NT2/D1 (cell line): ENCODE data around the gene SHB.

Source experiments
- DNase-seq: peaks from one replicate; pipeline ENCODE4 v3.0.0-alpha.2; 2011; ENCODE audit warnings: low read depth, low spot score
- H3K27me3 ChIP-seq: 2 replicates; pipeline ENCODE4 v1.6.0; 2011; ENCODE audit warnings: mild to moderate bottlenecking; ENCODE audit not compliant: insufficient read length, insufficient read depth
- H3K36me3 ChIP-seq: 2 replicates; pipeline ENCODE4 v1.6.1; 2011; ENCODE audit warnings: mild to moderate bottlenecking, low read length, mixed read lengths; ENCODE audit not compliant: insufficient read depth, insufficient read length
- H3K4me1 ChIP-seq: 2 replicates; pipeline ENCODE4 v1.5.1; 2011; ENCODE audit not compliant: insufficient read depth, insufficient read length
- H3K4me3 ChIP-seq: 2 replicates; pipeline ENCODE4 v1.5.1; 2011; ENCODE audit warnings: low read depth; ENCODE audit not compliant: insufficient read length
- H3K9ac ChIP-seq: 2 replicates; pipeline ENCODE4 v1.6.0; 2011; ENCODE audit warnings: low read depth; ENCODE audit not compliant: insufficient read length
- H3K9me3 ChIP-seq: 2 replicates; pipeline ENCODE4 v1.5.1; 2011; ENCODE audit warnings: mild to moderate bottlenecking, low read length; ENCODE audit not compliant: insufficient read depth
- SUZ12 ChIP-seq: IDR thresholded peaks from 2 replicates; pipeline ENCODE4 v1.6.1; 2011; ENCODE audit not compliant: insufficient read length, insufficient read depth; ENCODE audit errors: extremely low read depth
- YY1 ChIP-seq: IDR thresholded peaks from 2 replicates; pipeline ENCODE4 v1.6.1; 2011; ENCODE audit not compliant: insufficient read length, insufficient read depth
- ZNF274 ChIP-seq: IDR thresholded peaks from 2 replicates; pipeline ENCODE4 v1.6.1; 2011; ENCODE audit warnings: mild to moderate bottlenecking, low read depth, low read length

Gene SHB

DNA sequence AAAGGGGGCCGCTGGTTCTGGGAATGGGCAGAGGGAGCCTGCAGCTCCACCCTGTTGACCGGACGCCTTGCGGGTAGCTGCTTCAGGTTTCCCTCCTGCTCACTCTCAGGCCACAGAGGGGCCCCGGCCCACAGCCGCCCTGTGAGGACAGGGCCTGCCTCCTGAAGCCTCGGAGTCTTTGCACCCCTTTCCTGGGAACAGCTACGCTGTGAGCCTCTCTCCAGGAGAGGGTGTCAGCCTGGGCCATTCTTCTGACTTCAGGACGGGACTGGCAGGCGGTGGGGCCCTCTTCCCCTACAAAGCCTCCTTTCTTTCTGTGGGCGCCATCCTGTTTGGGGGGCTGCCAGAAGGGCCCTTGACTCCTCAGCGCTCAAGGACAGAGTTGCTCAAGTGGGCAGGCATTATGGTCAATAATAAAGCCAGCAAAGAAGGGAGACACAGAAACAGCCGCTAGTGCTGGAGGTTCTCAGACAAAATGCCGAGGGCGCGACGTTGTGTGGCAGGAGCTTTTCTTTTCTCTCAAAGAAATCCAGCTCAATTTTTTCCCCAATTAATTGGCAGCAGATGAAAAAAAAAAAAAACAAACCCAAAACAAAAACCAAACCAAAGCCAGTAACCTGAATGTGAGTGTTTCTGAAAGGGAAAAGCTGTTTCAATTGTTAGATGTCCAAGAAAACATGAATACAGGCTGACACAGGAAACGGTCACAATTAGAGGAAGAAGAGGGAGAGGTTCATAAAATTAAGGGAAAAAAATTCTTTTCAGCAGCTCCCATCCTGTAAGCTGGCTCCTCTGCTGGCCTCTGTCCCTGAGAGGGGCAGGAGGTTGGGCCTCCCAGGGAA is 152.3 kb downstream of the SHB start:
- H3K4me1 ChIP-seq: peaks cover 22% of the 10 kb centered on the region
- H3K9me3 ChIP-seq: no peaks in the 10 kb centered on the region
- peaks cover 62% of the 10 kb centered on the region for H3K36me3 ChIP-seq
- H3K27me3 ChIP-seq: no peaks in the 10 kb centered on the region
- H3K4me3 ChIP-seq: no peak overlapping the region
- DNase-seq: no peak
- H3K9ac ChIP-seq: no peak overlapping the region
- no peak for TF ChIP-seq YY1
- TF ChIP-seq SUZ12: no peak
- TF ChIP-seq ZNF274: no peak

GRCh38 chr9:37915911-37916470 is 153.0 kb downstream of the SHB start:
- TF ChIP-seq ZNF274 (no peak), YY1 (no peak), SUZ12 (no peak)

DNA sequence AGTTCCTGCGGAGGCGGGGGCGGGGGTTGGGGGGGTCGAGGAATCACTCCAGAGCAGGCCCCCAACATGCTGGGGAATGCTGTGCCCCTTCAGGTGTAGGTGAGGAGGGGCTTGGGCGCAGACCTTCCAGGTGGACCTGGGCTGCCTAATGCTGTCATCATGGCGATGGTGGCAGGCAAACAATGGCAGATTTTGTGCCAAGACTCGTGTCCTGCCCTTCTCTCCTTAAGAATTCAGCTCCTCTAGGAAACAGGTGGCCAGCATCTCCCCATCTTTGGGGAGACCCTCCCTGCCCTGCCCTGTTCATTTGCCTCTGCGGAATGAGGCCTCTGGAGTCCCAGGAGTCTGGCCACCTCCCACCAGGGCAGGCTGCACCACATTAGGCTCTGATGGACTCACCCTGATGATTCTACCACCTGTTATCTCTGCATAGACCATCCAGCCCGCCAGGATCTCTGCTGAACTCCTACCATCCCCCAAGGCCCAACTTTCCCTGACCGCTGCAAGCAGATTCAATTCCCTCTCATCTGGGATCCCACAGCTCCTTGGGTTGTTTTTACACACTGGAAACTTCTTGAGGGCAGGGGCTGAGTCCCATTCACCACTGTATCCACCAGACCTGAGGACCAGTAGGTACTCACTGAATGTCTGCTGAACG is 154.2 kb downstream of the SHB start:
- TF ChIP-seq ZNF274 (no peak), SUZ12 (no peak), YY1 (no peak)
- no peaks in the 10 kb centered on the region for H3K27me3 ChIP-seq
- no peak overlapping the region for H3K4me3 ChIP-seq
- peaks cover 17% of the 10 kb centered on the region for H3K4me1 ChIP-seq
- no peaks in the 10 kb centered on the region for H3K9me3 ChIP-seq
- no peak for DNase-seq
- H3K9ac ChIP-seq: no peak overlapping the region
- H3K36me3 ChIP-seq: peaks cover 46% of the 10 kb centered on the region

More at GRCh38 chr9:37915911-37916470, 153.0 kb downstream of the SHB start:
- H3K9ac ChIP-seq: no peak overlapping the region
- H3K4me3 ChIP-seq: no peak overlapping the region
- H3K4me1 ChIP-seq: peaks cover 24% of the 10 kb centered on the region
- no peak for DNase-seq
- H3K36me3 ChIP-seq: peaks cover 56% of the 10 kb centered on the region
- no peaks in the 10 kb centered on the region for H3K27me3 ChIP-seq
- no peaks in the 10 kb centered on the region for H3K9me3 ChIP-seq

- TF ChIP-seq YY1 (no peak), SUZ12 (no peak), ZNF274 (no peak)
- Histone ChIP-seq H3K9ac (no peak overlapping the region), H3K36me3 (peaks cover 41% of the 10 kb centered on the region), H3K4me1 (peaks cover 14% of the 10 kb centered on the region), H3K9me3 (no peaks in the 10 kb centered on the region), H3K27me3 (no peaks in the 10 kb centered on the region), H3K4me3 (no peak overlapping the region)
- DNase-seq: no peak
These were observed 154.9 kb downstream of the SHB start for GRCh38 chr9:37914154-37914551.

GRCh38 chr9:37913480-37914153 is 155.4 kb downstream of the SHB start:
- Histone ChIP-seq H3K27me3 (no peaks in the 10 kb centered on the region), H3K4me1 (peaks cover 12% of the 10 kb centered on the region), H3K9ac (no peak overlapping the region), H3K36me3 (peaks cover 35% of the 10 kb centered on the region), H3K9me3 (no peaks in the 10 kb centered on the region), H3K4me3 (no peak overlapping the region)
- TF ChIP-seq SUZ12 (no peak), YY1 (no peak), ZNF274 (no peak)
- DNase-seq: peak; percentile 90

DNA sequence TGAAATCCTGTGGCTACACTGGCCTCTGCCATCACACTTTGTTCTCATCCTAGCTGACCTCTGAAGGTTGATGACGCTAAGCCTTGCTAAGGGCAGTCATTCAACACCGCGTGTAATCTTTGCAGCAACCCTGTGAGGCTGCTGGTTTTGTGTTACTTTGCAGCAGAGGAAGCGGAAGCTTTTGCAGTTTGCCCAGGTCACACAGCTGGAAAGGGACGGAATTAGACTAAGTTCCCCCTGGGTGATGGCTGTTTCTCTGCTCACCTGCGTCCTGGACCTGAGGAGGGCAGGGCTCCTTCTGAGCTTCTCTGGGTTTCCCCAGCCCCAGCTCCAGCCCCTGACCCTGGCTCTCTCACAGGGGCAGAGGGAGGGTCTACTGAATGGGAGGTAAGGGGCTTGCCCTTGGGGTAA is 157.8 kb downstream of the SHB start:
- no peak for DNase-seq
- peaks cover 12% of the 10 kb centered on the region for H3K4me1 ChIP-seq
- H3K36me3 ChIP-seq: peaks cover 14% of the 10 kb centered on the region
- H3K4me3 ChIP-seq: no peak overlapping the region
- H3K9ac ChIP-seq: no peak overlapping the region
- TF ChIP-seq YY1 (no peak), SUZ12 (no peak), ZNF274 (no peak)
- H3K9me3 ChIP-seq: no peaks in the 10 kb centered on the region
- H3K27me3 ChIP-seq: no peaks in the 10 kb centered on the region
